HFFc6 (cell line): Measurements from ENCODE around the gene SMIM24. TPM values are rescaled to one million over a fixed set of nuclear protein-coding genes. Genes with fewer than 3 reads are reported as not detected.
A peak's percentile ranks its signal among the peaks of the same experiment; 100 is the strongest.

Source experiments
- DNase-seq: peaks from one replicate; pipeline ENCODE4 v3.0.0-alpha.2; 2018
- H3K27ac Mint-ChIP-seq: 2 replicates; pipeline ENCODE4 v1.8.0; 2020; ENCODE audit warnings: mild to moderate bottlenecking, mixed read lengths
- H3K27me3 Mint-ChIP-seq: 2 replicates; pipeline ENCODE4 v1.8.0; 2021; ENCODE audit warnings: mild to moderate bottlenecking, moderate library complexity, mixed read lengths; ENCODE audit not compliant: insufficient read depth
- H3K36me3 Mint-ChIP-seq: 2 replicates; pipeline ENCODE4 v1.8.0; 2021; ENCODE audit warnings: low read depth, mixed read lengths
- H3K4me1 Mint-ChIP-seq: 2 replicates; pipeline ENCODE4 v1.8.0; 2020; ENCODE audit warnings: low read depth, mixed read lengths
- H3K4me3 Mint-ChIP-seq: 2 replicates; pipeline ENCODE4 v1.8.0; 2020; ENCODE audit warnings: mild to moderate bottlenecking, moderate library complexity, mixed read lengths
- H3K9me3 Mint-ChIP-seq: 2 replicates; pipeline ENCODE4 v1.8.0; 2020; ENCODE audit warnings: mild to moderate bottlenecking, mixed read lengths
- CTCF ChIP-seq: fragments of 200-600 bp; sonication (generic); IDR thresholded peaks from 2 replicates; pipeline ENCODE4 v1.5.0; 2021; ENCODE audit warnings: antibody characterized with exemption, mild to moderate bottlenecking
- total RNA-seq, 6 experiments: library from RNA; stranded (reverse); fragmentation: NEBNext Ultra II Directional; extraction: Animal tissue kit (Norgen Biotek cat#: 25700); gene quantifications; 2 replicates in 1 of 6; 3 replicates in 5 of 6; pipeline ENCODE4 v1.2.3, GENCODE V29; 2021

Gene SMIM24
- total RNA-seq, 6 experiments from 2014 or later: not detected

GRCh38 chr19:3526507-3527237, 46.3 kb upstream of the SMIM24 start:
- Mint-ChIP-seq H3K4me1 (no peaks in the 10 kb centered on the region), H3K27me3 (peaks cover 3% of the 10 kb centered on the region; the same call in 1 of the 2 replicates), H3K9me3 (no peaks in the 10 kb centered on the region), H3K27ac (no peak overlapping the region), H3K4me3 (no peak overlapping the region), H3K36me3 (peaks cover 10% of the 10 kb centered on the region; the same call in 1 of the 2 replicates)
- DNase-seq: no peak
- peak; percentile 47; the same call in 1 of the 2 replicates for TF ChIP-seq CTCF

GRCh38 chr19:3524904-3525451, 44.7 kb upstream of the SMIM24 start:
- H3K27ac Mint-ChIP-seq: no peak overlapping the region

GRCh38 chr19:3524078-3524842, 43.9 kb upstream of the SMIM24 start:
- Mint-ChIP-seq H3K27me3 (peaks cover 3% of the 10 kb centered on the region; the same call in 1 of the 2 replicates), H3K36me3 (peaks cover 15% of the 10 kb centered on the region; the same call in 1 of the 2 replicates), H3K4me3 (no peak overlapping the region), H3K9me3 (no peaks in the 10 kb centered on the region), H3K4me1 (no peaks in the 10 kb centered on the region), H3K27ac (no peak overlapping the region)
- DNase-seq: no peak
- no peak for TF ChIP-seq CTCF

More at GRCh38 chr19:3524904-3525451, 44.7 kb upstream of the SMIM24 start:
- peaks cover 3% of the 10 kb centered on the region; the same call in 1 of the 2 replicates for H3K27me3 Mint-ChIP-seq
- no peaks in the 10 kb centered on the region for H3K4me1 Mint-ChIP-seq
- no peak overlapping the region for H3K4me3 Mint-ChIP-seq
- TF ChIP-seq CTCF: no peak
- peaks cover 15% of the 10 kb centered on the region; the same call in 1 of the 2 replicates for H3K36me3 Mint-ChIP-seq
- no peak for DNase-seq
- H3K9me3 Mint-ChIP-seq: no peaks in the 10 kb centered on the region

GRCh38 chr19:3523361-3524077, 43.2 kb upstream of the SMIM24 start:
- Mint-ChIP-seq H3K4me1 (no peaks in the 10 kb centered on the region), H3K36me3 (peaks cover 15% of the 10 kb centered on the region; the same call in 1 of the 2 replicates), H3K4me3 (no peak overlapping the region), H3K27me3 (peaks cover 3% of the 10 kb centered on the region; the same call in 1 of the 2 replicates), H3K27ac (no peak overlapping the region), H3K9me3 (no peaks in the 10 kb centered on the region)
- no peak for DNase-seq
- no peak for TF ChIP-seq CTCF
